ENCODE results near the gene ARHGEF33.

Gene ARHGEF33

GRCh38 chr2:38988716-38989115, 99.0 kb downstream of the ARHGEF33 start:
- Histone ChIP-seq H3K36me3 (ENCODE audit: insufficient read depth, low read length) (peaks cover 3% of the 10 kb centered on the region; the same call in 1 of the 2 replicates), H3K4me1 (ENCODE audit: insufficient read depth, low read length) (no peaks in the 10 kb centered on the region), H3K9ac (ENCODE audit: low read depth, low read length) (no peak overlapping the region), H3K9me3 (ENCODE audit: control insufficient read depth, insufficient read depth, low read length) (no peaks in the 10 kb centered on the region)

GRCh38 chr2:38991899-38992298, 102.2 kb downstream of the ARHGEF33 start:
- no peaks in the 10 kb centered on the region for H3K4me1 ChIP-seq (ENCODE audit: insufficient read depth, low read length)
- no peaks in the 10 kb centered on the region for H3K9me3 ChIP-seq (ENCODE audit: control insufficient read depth, insufficient read depth, low read length)
- H3K9ac ChIP-seq (ENCODE audit: low read depth, low read length), result no peak overlapping the region
- H3K36me3 ChIP-seq (ENCODE audit: insufficient read depth, low read length), result 0 out of 2 replicates have a peak, but pooled peaks cover 3% of the 10 kb centered on the region

DNA sequence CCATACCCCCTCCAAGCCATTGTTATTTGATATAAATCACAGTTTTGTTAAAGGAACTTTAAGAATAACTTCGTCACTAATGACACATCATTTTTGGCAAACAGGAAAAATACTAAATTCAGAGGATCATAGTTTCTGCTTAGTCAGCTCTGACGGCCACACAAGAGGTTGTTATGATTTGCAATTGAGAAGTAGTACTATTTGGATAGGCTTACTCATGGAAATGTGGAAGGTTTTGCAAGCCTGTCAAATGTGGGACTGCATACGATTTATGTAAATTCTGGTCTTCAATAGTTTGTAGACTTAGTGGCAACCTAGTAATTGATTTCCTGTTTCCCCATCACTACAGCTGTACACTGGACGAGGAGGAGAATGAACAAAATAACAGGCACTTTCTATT, 108.1 kb downstream of the ARHGEF33 start:
- no peak overlapping the region for H3K9ac ChIP-seq (ENCODE audit: low read depth, low read length)
- no peaks in the 10 kb centered on the region for H3K9me3 ChIP-seq (ENCODE audit: control insufficient read depth, insufficient read depth, low read length)
- H3K4me1 ChIP-seq (ENCODE audit: insufficient read depth, low read length), result peaks cover 4% of the 10 kb centered on the region; the same call in 1 of the 2 replicates
- H3K36me3 ChIP-seq (ENCODE audit: insufficient read depth, low read length), result 0 out of 2 replicates have a peak, but pooled peaks cover 6% of the 10 kb centered on the region

- Histone ChIP-seq H3K9me3 (ENCODE audit: control insufficient read depth, insufficient read depth, low read length) (no peaks in the 10 kb centered on the region), H3K36me3 (ENCODE audit: insufficient read depth, low read length) (0 out of 2 replicates have a peak, but pooled peaks cover 2% of the 10 kb centered on the region), H3K4me1 (ENCODE audit: insufficient read depth, low read length) (peaks cover 4% of the 10 kb centered on the region; the same call in 1 of the 2 replicates), H3K9ac (ENCODE audit: low read depth, low read length) (no peak overlapping the region)
Observed at GRCh38 chr2:39000552-39000951, 110.9 kb downstream of the ARHGEF33 start.

DNA sequence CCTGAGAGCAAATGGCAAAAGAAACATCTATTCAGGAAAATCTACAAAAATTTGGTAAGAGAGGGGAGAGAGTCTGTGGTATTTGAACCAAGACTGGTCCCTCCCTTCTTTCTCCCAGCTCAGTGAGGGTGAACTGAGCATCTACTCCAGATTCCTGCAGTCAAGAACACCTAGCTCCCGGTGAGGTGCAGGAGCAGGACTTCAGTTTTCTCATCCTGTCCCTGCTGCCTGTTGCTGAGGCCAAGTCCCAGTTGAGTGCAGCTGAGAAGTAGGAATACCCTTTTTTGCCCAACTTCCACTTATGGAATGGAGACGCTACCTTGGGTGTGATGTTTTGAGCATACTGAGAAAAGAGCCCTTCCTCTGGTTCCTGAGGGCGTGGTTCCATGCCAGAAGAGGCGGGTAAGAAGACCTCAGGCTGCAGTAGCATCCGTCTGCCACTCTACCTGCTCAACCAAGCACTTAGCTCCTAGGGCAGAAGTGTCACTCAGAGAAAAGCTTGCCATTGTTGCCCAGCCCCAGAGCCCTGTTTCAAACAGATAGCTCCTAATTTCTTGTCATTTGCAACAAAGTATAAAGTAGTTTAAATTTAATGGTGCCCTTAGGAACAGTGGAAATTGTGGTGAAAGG, 118.3 kb downstream of the ARHGEF33 start:
- H3K9ac ChIP-seq (ENCODE audit: low read depth, low read length), result no peak overlapping the region
- H3K36me3 ChIP-seq (ENCODE audit: insufficient read depth, low read length), result no peaks in the 10 kb centered on the region
- no peaks in the 10 kb centered on the region for H3K4me1 ChIP-seq (ENCODE audit: insufficient read depth, low read length)
- no peaks in the 10 kb centered on the region for H3K9me3 ChIP-seq (ENCODE audit: control insufficient read depth, insufficient read depth, low read length)

- Histone ChIP-seq H3K4me1 (ENCODE audit: insufficient read depth, low read length) (no peaks in the 10 kb centered on the region), H3K36me3 (ENCODE audit: insufficient read depth, low read length) (no peaks in the 10 kb centered on the region), H3K9ac (ENCODE audit: low read depth, low read length) (no peak overlapping the region), H3K9me3 (ENCODE audit: control insufficient read depth, insufficient read depth, low read length) (no peaks in the 10 kb centered on the region)
Observed at GRCh38 chr2:39008665-39009064, 119.0 kb downstream of the ARHGEF33 start.

GRCh38 chr2:39013871-39014270, 124.2 kb downstream of the ARHGEF33 start:
- Histone ChIP-seq H3K9ac (ENCODE audit: low read depth, low read length) (no peak overlapping the region), H3K36me3 (ENCODE audit: insufficient read depth, low read length) (no peaks in the 10 kb centered on the region)

DNA sequence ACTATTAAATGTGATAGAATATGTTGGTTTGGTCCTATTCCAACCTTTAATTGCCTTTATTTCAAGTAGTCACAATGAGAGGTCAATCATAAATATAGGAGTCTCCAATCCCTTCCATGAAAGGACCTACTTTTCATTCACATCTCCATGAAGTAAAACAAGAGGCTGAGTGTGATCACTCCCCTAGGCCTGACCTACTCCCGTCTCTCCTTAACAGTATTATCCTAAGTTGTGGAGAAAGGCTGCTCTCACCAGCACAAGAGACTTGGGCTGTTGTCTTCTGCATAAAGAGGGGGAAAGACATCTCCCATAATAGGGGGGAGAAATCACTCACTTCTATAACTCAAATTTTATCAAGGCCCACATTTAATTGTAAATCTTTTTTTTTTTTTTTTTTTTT, 125.7 kb downstream of the ARHGEF33 start:
- Histone ChIP-seq H3K9ac (ENCODE audit: low read depth, low read length) (no peak overlapping the region), H3K36me3 (ENCODE audit: insufficient read depth, low read length) (no peaks in the 10 kb centered on the region), H3K4me1 (ENCODE audit: insufficient read depth, low read length) (no peaks in the 10 kb centered on the region), H3K9me3 (ENCODE audit: control insufficient read depth, insufficient read depth, low read length) (no peaks in the 10 kb centered on the region)

More at GRCh38 chr2:39013871-39014270, 124.2 kb downstream of the ARHGEF33 start:
- no peaks in the 10 kb centered on the region for H3K4me1 ChIP-seq (ENCODE audit: insufficient read depth, low read length)
- H3K9me3 ChIP-seq (ENCODE audit: control insufficient read depth, insufficient read depth, low read length), result no peaks in the 10 kb centered on the region

- Histone ChIP-seq H3K36me3 (ENCODE audit: insufficient read depth, low read length) (no peaks in the 10 kb centered on the region), H3K9ac (ENCODE audit: low read depth, low read length) (no peak overlapping the region), H3K4me1 (ENCODE audit: insufficient read depth, low read length) (no peaks in the 10 kb centered on the region), H3K9me3 (ENCODE audit: control insufficient read depth, insufficient read depth, low read length) (no peaks in the 10 kb centered on the region)
Observed at GRCh38 chr2:39017334-39017733, 127.7 kb downstream of the ARHGEF33 start.

GRCh38 chr2:39018638-39019037, 129.0 kb downstream of the ARHGEF33 start:
- Histone ChIP-seq H3K9me3 (ENCODE audit: control insufficient read depth, insufficient read depth, low read length) (no peaks in the 10 kb centered on the region), H3K9ac (ENCODE audit: low read depth, low read length) (no peak overlapping the region), H3K36me3 (ENCODE audit: insufficient read depth, low read length) (no peaks in the 10 kb centered on the region), H3K4me1 (ENCODE audit: insufficient read depth, low read length) (peaks cover under 1% of the 10 kb centered on the region; the same call in 1 of the 2 replicates)

- no peaks in the 10 kb centered on the region for H3K9me3 ChIP-seq (ENCODE audit: control insufficient read depth, insufficient read depth, low read length)
- no peak overlapping the region for H3K9ac ChIP-seq (ENCODE audit: low read depth, low read length)
- H3K36me3 ChIP-seq (ENCODE audit: insufficient read depth, low read length), result no peaks in the 10 kb centered on the region
- peaks cover 11% of the 10 kb centered on the region; the same call in 1 of the 2 replicates for H3K4me1 ChIP-seq (ENCODE audit: insufficient read depth, low read length)
Observed at GRCh38 chr2:39020383-39020782, 130.7 kb downstream of the ARHGEF33 start.

GRCh38 chr2:39022642-39023235, 133.1 kb downstream of the ARHGEF33 start:
- no peaks in the 10 kb centered on the region for H3K9me3 ChIP-seq (ENCODE audit: control insufficient read depth, insufficient read depth, low read length)
- no peak overlapping the region for H3K9ac ChIP-seq (ENCODE audit: low read depth, low read length)
- H3K4me1 ChIP-seq (ENCODE audit: insufficient read depth, low read length), result peaks cover 11% of the 10 kb centered on the region; the same call in 1 of the 2 replicates
- no peaks in the 10 kb centered on the region for H3K36me3 ChIP-seq (ENCODE audit: insufficient read depth, low read length)

- H3K9me3 ChIP-seq (ENCODE audit: control insufficient read depth, insufficient read depth, low read length), result no peaks in the 10 kb centered on the region
- H3K4me1 ChIP-seq (ENCODE audit: insufficient read depth, low read length), result peaks cover 11% of the 10 kb centered on the region; the same call in 1 of the 2 replicates
- no peaks in the 10 kb centered on the region for H3K36me3 ChIP-seq (ENCODE audit: insufficient read depth, low read length)
Observed at GRCh38 chr2:39023649-39024048, 134.0 kb downstream of the ARHGEF33 start.

GRCh38 chr2:39024833-39025232, 135.2 kb downstream of the ARHGEF33 start:
- Histone ChIP-seq H3K9ac (ENCODE audit: low read depth, low read length) (no peak overlapping the region), H3K36me3 (ENCODE audit: insufficient read depth, low read length) (no peaks in the 10 kb centered on the region), H3K4me1 (ENCODE audit: insufficient read depth, low read length) (peaks cover 11% of the 10 kb centered on the region; the same call in 1 of the 2 replicates), H3K9me3 (ENCODE audit: control insufficient read depth, insufficient read depth, low read length) (no peaks in the 10 kb centered on the region)

More at GRCh38 chr2:39023649-39024048, 134.0 kb downstream of the ARHGEF33 start:
- H3K9ac ChIP-seq (ENCODE audit: low read depth, low read length), result no peak overlapping the region
